Measurements from ENCODE around the gene NTHL1.

Gene NTHL1

DNA sequence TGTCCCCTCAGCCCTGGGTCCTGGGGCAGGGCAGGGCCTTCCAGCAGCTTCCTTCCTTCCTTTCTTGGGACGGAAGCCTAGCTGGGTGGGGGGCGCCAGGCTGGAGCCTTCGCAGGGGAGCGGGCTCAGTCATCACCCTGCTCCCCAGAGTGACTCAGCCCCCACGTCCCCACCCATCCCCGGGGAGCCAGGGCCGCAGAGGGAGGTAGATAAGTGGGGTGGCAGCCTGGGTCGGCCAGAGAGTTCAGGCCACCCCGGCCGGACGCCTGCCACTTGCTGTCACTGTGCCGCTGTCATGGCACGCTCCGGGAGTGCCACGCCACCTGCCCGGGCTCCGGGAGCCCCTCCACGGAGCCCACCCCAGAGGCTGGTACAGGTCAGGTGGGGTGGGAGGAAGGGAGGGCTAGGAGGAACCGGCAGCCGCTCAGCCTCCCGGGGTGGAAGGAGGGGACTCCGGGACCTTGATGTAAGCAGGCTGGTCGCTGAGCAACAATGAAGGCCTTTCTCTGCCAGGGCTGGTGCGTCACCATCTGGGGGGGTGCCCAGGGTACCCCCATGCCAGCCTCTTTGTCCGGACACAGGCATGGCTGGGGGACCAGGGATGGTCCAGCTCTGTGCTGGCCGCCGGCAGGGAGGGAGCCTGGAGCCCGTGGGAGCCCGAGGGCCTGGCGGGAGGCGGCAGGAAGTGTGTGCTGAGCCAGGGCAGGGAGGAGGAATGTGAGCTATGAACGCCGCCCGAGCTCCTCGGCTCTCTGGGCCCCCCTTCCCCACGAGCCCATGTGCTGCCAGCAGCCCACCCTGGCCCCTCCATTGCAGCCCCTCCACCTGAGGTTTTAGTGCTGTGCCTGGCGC lies 14.4 kb downstream of the NTHL1 start:
- DNase-seq (ENCODE audit: low spot score) = no peak
- TF ChIP-seq, protein P1, sequence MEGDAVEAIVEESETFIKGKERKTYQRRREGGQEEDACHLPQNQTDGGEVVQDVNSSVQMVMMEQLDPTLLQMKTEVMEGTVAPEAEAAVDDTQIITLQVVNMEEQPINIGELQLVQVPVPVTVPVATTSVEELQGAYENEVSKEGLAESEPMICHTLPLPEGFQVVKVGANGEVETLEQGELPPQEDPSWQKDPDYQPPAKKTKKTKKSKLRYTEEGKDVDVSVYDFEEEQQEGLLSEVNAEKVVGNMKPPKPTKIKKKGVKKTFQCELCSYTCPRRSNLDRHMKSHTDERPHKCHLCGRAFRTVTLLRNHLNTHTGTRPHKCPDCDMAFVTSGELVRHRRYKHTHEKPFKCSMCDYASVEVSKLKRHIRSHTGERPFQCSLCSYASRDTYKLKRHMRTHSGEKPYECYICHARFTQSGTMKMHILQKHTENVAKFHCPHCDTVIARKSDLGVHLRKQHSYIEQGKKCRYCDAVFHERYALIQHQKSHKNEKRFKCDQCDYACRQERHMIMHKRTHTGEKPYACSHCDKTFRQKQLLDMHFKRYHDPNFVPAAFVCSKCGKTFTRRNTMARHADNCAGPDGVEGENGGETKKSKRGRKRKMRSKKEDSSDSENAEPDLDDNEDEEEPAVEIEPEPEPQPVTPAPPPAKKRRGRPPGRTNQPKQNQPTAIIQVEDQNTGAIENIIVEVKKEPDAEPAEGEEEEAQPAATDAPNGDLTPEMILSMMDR (conservative IDR thresholded peaks at IDR 0.05; ENCODE audit: low read depth) = no peak
- H3K27ac ChIP-seq = peak overlapping the region; percentile 78
- ChIA-PET POLR2A (ENCODE audit: low non-redundant PET) (interaction anchor here (0.6 kb wide), 1 partner anchor 23 kb away, joined by 3 read pairs; no protein-coding TSS in a partner anchor), CTCF (interaction anchor here (0.6 to 1.1 kb wide), 3 partner anchors 11 to 107 kb away, joined by 3 read pairs; no protein-coding TSS in a partner anchor)

DNA sequence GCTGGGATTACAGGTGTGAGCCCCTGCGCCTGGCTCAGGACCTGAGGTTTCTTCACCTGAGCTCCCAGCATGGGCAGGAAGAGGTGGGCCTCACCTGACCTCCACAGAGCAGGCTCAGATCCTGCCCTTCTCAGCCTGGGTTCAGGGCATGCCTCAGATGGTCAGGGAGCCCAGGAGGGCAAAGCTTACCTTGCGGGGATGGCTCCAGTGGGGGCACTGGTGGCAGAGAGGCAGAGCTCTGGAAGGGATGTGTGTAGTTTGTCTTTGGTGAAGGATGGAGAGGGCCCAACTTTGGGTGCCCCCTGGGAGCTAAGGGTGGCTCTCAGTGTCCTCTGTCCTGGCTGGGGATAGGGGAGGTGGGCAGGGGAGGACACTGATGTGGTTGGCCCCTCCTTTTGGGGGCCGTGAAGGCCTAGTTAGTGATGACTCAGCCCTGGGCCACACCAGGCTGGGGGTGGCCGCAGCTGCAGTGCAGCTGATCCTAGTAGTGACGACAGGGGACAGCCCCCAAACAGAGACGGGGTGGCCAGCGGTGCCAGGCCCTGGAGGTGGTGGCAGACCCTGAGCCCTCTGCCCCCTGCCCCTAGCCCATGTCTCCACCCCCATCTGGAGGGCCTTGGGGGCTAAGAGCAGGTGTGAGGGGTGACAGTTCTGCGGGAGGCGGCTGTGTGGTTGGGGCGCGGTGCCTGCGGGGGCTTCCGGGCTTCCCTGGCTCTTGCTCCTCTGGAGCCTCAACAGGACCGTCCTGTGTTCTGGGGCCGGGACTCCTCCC lies 15.2 kb downstream of the NTHL1 start:
- TF ChIP-seq, protein P1 (conservative IDR thresholded peaks at IDR 0.05; ENCODE audit: low read depth) = no peak
- ChIA-PET POLR2A (ENCODE audit: low non-redundant PET) (no interaction called here), CTCF (interaction anchor here (0.5 to 1.1 kb wide), 3 partner anchors 8 to 16 kb away, joined by 3 read pairs; no protein-coding TSS in a partner anchor)
- no peak for DNase-seq (ENCODE audit: low spot score)
- H3K27ac ChIP-seq = peak overlapping the region; percentile 78

DNA sequence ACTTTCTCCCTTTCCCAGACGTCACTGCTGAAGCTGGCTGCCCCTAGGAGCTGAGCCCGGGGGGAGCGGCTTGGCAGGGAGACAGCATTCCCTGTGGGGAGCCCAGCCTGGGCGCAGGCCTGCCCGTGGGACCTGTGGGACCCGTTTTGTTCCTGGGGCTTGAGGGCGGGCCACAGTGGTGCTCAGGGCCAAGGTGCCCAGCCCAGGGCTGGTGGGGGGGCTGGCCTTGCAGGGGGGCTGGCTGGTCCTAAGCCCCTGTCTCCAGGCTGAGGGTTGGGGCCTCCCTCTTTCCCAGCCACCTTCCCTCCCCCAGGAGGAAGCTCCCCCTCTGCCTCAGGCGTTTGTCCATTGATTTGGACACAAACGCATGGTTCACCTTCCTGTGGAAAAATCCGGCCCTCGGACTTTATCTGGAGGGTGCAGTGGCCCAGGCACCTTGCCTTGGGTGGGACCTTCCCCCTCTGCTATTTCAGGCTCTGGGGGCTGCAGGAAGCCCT lies 16.5 kb downstream of the NTHL1 start:
- ChIA-PET POLR2A (ENCODE audit: low non-redundant PET) (no interaction called here), CTCF (no interaction called here)
- TF ChIP-seq, protein P1 (conservative IDR thresholded peaks at IDR 0.05; ENCODE audit: low read depth) = no peak

GRCh38 chr16:2030036-2030435 lies 17.6 kb downstream of the NTHL1 start:
- TF ChIP-seq, protein P1 (conservative IDR thresholded peaks at IDR 0.05; ENCODE audit: low read depth) = no peak
- peak overlapping the region; percentile 78 for H3K27ac ChIP-seq
- DNase-seq (ENCODE audit: low spot score) = no peak
- CTCF ChIA-PET = interaction anchor here (0.6 kb wide), 1 partner anchor 116 kb away, joined by 3 read pairs; no protein-coding TSS in a partner anchor
- POLR2A ChIA-PET (ENCODE audit: low non-redundant PET) = no interaction called here

More for the DNA sequence above, 16.5 kb downstream of the NTHL1 start:
- DNase-seq (ENCODE audit: low spot score) = no peak
- peak overlapping the region; percentile 78 for H3K27ac ChIP-seq

DNA sequence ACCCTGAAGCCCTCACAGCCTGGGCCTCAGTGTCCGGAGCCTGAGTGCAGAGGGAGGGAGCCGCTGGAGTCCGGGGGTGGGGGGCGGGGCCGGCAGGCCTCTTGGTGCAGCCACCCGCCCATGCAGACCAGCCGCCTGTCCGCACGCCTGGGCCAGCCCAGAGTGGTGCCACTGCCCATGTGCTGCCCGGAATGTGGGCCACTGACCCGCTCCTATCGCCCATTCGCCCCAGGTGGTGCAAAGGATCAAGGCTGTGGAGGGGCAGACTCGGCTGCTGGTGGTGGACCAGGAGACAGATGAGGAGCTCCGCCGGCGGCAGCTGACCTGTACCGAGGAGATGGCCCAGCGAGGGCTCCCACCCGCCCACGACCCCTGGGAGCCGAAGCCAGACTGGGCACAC lies 18.3 kb downstream of the NTHL1 start:
- TF ChIP-seq, protein P1 (conservative IDR thresholded peaks at IDR 0.05; ENCODE audit: low read depth) = no peak
- no peak for DNase-seq (ENCODE audit: low spot score)
- ChIA-PET POLR2A (ENCODE audit: low non-redundant PET) (no interaction called here), CTCF (no interaction called here)
- peak overlapping the region; percentile 78 for H3K27ac ChIP-seq

DNA sequence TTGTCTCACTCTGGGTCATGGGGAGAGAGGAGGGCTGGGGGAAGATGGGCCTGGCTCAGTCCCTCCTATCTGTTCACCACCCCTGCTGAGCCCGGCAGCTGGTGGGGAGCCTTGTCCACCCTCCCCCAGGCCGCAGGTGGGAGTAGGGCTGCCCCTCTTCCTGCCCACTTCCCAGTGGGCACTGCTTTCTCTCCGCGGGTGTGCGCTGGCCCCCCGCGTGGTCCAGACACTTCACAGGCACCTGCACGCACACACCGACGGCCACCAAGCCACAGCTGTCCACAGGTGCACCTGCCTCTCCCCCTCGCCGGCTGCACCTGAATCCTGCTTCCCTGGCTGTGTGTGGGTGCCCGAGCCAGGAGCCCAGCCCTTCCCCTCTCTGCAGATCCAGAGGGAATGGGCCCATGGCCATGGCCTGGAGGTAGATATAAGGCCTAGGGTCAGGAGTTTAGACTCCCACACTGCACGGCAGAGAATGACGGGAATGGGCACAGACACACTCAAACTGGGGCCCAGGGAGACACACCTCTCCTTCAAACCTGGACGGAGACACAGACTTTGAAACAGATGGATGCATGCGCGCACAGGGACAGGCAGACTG lies 18.9 kb downstream of the NTHL1 start:
- no peak for DNase-seq (ENCODE audit: low spot score)
- POLR2A ChIA-PET (ENCODE audit: low non-redundant PET) = no interaction called here
- TF ChIP-seq, protein P1 (conservative IDR thresholded peaks at IDR 0.05; ENCODE audit: low read depth) = no peak
- peak overlapping the region; percentile 85 for H3K27ac ChIP-seq
- CTCF ChIA-PET = interaction anchor here (1.1 kb wide), 1 partner anchor 112 kb away, joined by 6 read pairs; no protein-coding TSS in a partner anchor

All from RWPE1 (cell line).